ENCODE results near the gene PCDHGC5. TPM values are rescaled to one million over a fixed set of nuclear protein-coding genes. Genes with fewer than 3 reads are reported as not detected.

The PCDHGC5 gene
- total RNA-seq, 4 donors from 2014 or later: 3.1 to 5.9 (median 3.8) TPM

- Histone ChIP-seq H3K27me3 (no peaks in the 10 kb centered on the region), H3K36me3 (peaks cover 0 to 32% (median 0%) of the 10 kb centered on the region in 3 donors), H3K27ac (no peak within 1 kb of the TSS), H3K4me1 (peaks cover 0 to 48% (median 9%) of the 10 kb centered on the region in 4 donors), H3K9me3 (no peaks in the 10 kb centered on the region), H3K4me3 (peak within 1 kb of the TSS in 2 of 4 donors; percentile 22 to 36)
- TF ChIP-seq POLR2A (IDR thresholded peaks at IDR 0.05): no peak
- TF ChIP-seq CTCF (IDR thresholded peaks at IDR 0.05): no peak
- no peak for TF ChIP-seq EP300 (IDR thresholded peaks at IDR 0.05)
- DNase-seq (ENCODE audit: low spot score in 2 of 2): no peak
- 21 to 23% methylated on average over 38 to 39 of the region's 39 CpGs for WGBS, 2 donors
Measured at GRCh38 chr5:141484641-141485311, 4.1 kb upstream of the PCDHGC5 start, which contains the start of gene PCDHGC4. Gene PCDHGC4 (plus strand): TSS chr5:141485030. CDS start chr5:141485174, 144 bp downstream.

DNA sequence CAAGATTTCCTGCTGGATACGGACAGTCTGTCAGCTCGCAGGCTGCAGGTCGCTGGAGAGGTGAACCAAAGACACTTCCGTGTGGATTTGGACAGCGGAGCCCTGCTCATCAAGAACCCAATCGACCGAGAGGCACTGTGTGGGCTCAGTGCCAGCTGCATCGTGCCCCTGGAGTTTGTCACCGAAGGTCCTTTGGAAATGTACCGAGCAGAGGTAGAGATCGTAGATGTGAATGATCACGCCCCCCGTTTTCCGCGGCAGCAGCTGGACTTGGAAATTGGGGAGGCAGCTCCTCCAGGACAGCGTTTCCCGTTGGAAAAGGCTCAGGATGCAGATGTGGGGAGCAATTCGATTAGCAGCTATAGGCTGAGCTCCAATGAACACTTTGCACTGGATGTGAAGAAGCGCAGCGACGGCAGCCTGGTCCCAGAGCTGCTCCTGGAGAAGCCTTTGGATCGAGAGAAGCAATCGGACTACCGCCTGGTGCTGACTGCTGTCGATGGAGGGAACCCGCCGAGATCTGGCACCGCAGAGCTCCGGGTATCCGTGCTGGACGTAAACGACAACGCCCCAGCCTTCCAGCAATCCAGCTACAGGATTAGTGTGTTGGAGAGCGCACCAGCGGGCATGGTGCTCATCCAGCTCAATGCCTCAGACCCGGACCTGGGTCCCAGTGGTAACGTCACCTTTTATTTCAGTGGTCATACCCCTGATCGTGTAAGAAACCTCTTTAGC, 3.4 kb upstream of the PCDHGC5 start:
- H3K4me1 ChIP-seq: peaks cover 0 to 41% (median 6%) of the 10 kb centered on the region in 4 donors
- WGBS, 2 donors: 74% methylated on average over 38 of the region's 38 CpGs

GRCh38 chr5:141486091-141486490, 2.8 kb upstream of the PCDHGC5 start:
- peaks cover 0 to 36% (median 6%) of the 10 kb centered on the region in 4 donors for H3K4me1 ChIP-seq

More for the DNA sequence above, 3.4 kb upstream of the PCDHGC5 start:
- TF ChIP-seq EP300 (IDR thresholded peaks at IDR 0.05) (no peak), CTCF (IDR thresholded peaks at IDR 0.05) (no peak), POLR2A (IDR thresholded peaks at IDR 0.05) (no peak)
- peak overlapping the region in 2 of 4 donors; percentile 22 to 36 for H3K4me3 ChIP-seq
- no peaks in the 10 kb centered on the region for H3K27me3 ChIP-seq
- no peak overlapping the region for H3K27ac ChIP-seq
- peaks cover 0 to 40% (median 0%) of the 10 kb centered on the region in 3 donors for H3K36me3 ChIP-seq
- no peak for DNase-seq (ENCODE audit: low spot score in 2 of 2)
- H3K9me3 ChIP-seq: no peaks in the 10 kb centered on the region

GRCh38 chr5:141487131-141487530, 1.8 kb upstream of the PCDHGC5 start:
- peaks cover 0 to 37% (median 7%) of the 10 kb centered on the region in 4 donors for H3K4me1 ChIP-seq
- no peak for TF ChIP-seq POLR2A (IDR thresholded peaks at IDR 0.05)
- TF ChIP-seq CTCF (IDR thresholded peaks at IDR 0.05): no peak
- no peak for TF ChIP-seq EP300 (IDR thresholded peaks at IDR 0.05)
- H3K27ac ChIP-seq: no peak overlapping the region
- H3K36me3 ChIP-seq: peaks cover 0 to 56% (median 0%) of the 10 kb centered on the region in 3 donors
- H3K27me3 ChIP-seq: no peaks in the 10 kb centered on the region
- no peak overlapping the region for H3K4me3 ChIP-seq
- DNase-seq (ENCODE audit: low spot score in 2 of 2): no peak
- H3K9me3 ChIP-seq: no peaks in the 10 kb centered on the region
- 88 to 93% methylated on average over 7 of the region's 7 CpGs for WGBS, 2 donors

More at GRCh38 chr5:141486091-141486490, 2.8 kb upstream of the PCDHGC5 start:
- no peak for DNase-seq (ENCODE audit: low spot score in 2 of 2)
- Histone ChIP-seq H3K9me3 (no peaks in the 10 kb centered on the region), H3K36me3 (peaks cover 0 to 46% (median 0%) of the 10 kb centered on the region in 3 donors), H3K27me3 (no peaks in the 10 kb centered on the region), H3K4me3 (no peak overlapping the region), H3K27ac (no peak overlapping the region)
- WGBS, 2 donors: 89 to 92% methylated on average over 9 of the region's 9 CpGs
- TF ChIP-seq POLR2A (IDR thresholded peaks at IDR 0.05) (no peak), EP300 (IDR thresholded peaks at IDR 0.05) (no peak)

- 94 to 95% methylated on average over 10 of the region's 10 CpGs for WGBS, 2 donors
- Histone ChIP-seq H3K36me3 (peaks cover 0 to 63% (median 0%) of the 10 kb centered on the region in 3 donors), H3K9me3 (no peaks in the 10 kb centered on the region), H3K4me1 (peaks cover 0 to 43% (median 15%) of the 10 kb centered on the region in 4 donors), H3K4me3 (no peak overlapping the region), H3K27ac (no peak overlapping the region), H3K27me3 (no peaks in the 10 kb centered on the region)
- TF ChIP-seq POLR2A (IDR thresholded peaks at IDR 0.05) (no peak), CTCF (IDR thresholded peaks at IDR 0.05) (no peak), EP300 (IDR thresholded peaks at IDR 0.05) (no peak)
- DNase-seq (ENCODE audit: low spot score in 2 of 2): no peak
Measured at GRCh38 chr5:141489841-141490240, 960 bp downstream of the PCDHGC5 start.

Data from tibial nerve (tissue), 4 donors.